GM23248 (cell line): ENCODE measurements around the gene RSRC1. TPM values are rescaled to one million over a fixed set of nuclear protein-coding genes. Genes with fewer than 3 reads are reported as not detected.
"Not testable (repeated sequence)": the region's sequence is repeated elsewhere in the genome, so short reads cannot be mapped to it uniquely, and the experiment has no call there.

Experiments used
- DNase-seq: peaks from one replicate; pipeline ENCODE4 v3.0.0-alpha.2; 2015
- H2AFZ ChIP-seq: fragments of 200-600 bp; sonication (generic); 2 replicates; pipeline ENCODE4 v1.6.1; 2016; ENCODE audit warnings: antibody characterized with exemption
- H3F3A ChIP-seq: fragments of 200-600 bp; sonication (generic); 2 replicates; pipeline ENCODE4 v1.6.1; 2016; ENCODE audit warnings: mild to moderate bottlenecking, antibody characterized with exemption, mixed run types; ENCODE audit not compliant: insufficient read depth
- H3K27ac ChIP-seq: fragments of 200-600 bp; sonication (generic); 2 replicates; pipeline ENCODE4 v1.5.1; 2016; ENCODE audit warnings: mild to moderate bottlenecking
- H3K27me3 ChIP-seq: fragments of 200-600 bp; sonication (generic); replicated peaks from 2 replicates; pipeline ENCODE4 v1.6.1; 2016; ENCODE audit warnings: mild to moderate bottlenecking; ENCODE audit not compliant: insufficient read depth
- H3K36me3 ChIP-seq: fragments of 200-600 bp; sonication (generic); 2 replicates; pipeline ENCODE4 v1.6.1; 2016; ENCODE audit warnings: low read depth, mild to moderate bottlenecking
- H3K4me1 ChIP-seq: fragments of 200-600 bp; sonication (generic); 2 replicates; pipeline ENCODE4 v1.6.1; 2016; ENCODE audit warnings: mild to moderate bottlenecking; ENCODE audit not compliant: insufficient read depth
- H3K4me2 ChIP-seq: fragments of 200-600 bp; sonication (generic); one replicate; pipeline ENCODE4 v1.6.1; 2016; ENCODE audit warnings: mild to moderate bottlenecking; ENCODE audit not compliant: unreplicated experiment
- H3K4me3 ChIP-seq: fragments of 200-600 bp; sonication (generic); 2 replicates; pipeline ENCODE4 v1.5.1; 2016; ENCODE audit warnings: mild to moderate bottlenecking
- H3K79me2 ChIP-seq: fragments of 200-600 bp; sonication (generic); 2 replicates; pipeline ENCODE4 v1.6.1; 2016; ENCODE audit warnings: mild to moderate bottlenecking; ENCODE audit not compliant: insufficient read depth
- H3K9ac ChIP-seq: fragments of 200-600 bp; sonication (generic); 2 replicates; pipeline ENCODE4 v1.6.1; 2016; ENCODE audit warnings: mild to moderate bottlenecking
- H3K9me2 ChIP-seq: fragments of 200-600 bp; sonication (generic); 2 replicates; pipeline ENCODE4 v1.6.1; 2016; ENCODE audit warnings: mixed run types, mild to moderate bottlenecking, moderate library complexity; ENCODE audit not compliant: insufficient read depth
- H3K9me3 ChIP-seq: fragments of 200-600 bp; sonication (generic); one replicate; pipeline ENCODE4 v1.6.1; 2017; ENCODE audit warnings: low read depth
- H4K20me1 ChIP-seq: fragments of 200-600 bp; sonication (generic); 2 replicates; pipeline ENCODE4 v1.6.0; 2016; ENCODE audit not compliant: insufficient read depth
- EZH2 ChIP-seq: fragments of 200-600 bp; sonication (generic); IDR thresholded peaks from 2 replicates; pipeline ENCODE4 v1.6.1; 2018; ENCODE audit warnings: antibody characterized with exemption, mild to moderate bottlenecking; ENCODE audit not compliant: insufficient read depth, poor library complexity, severe bottlenecking
- EZH2phosphoT487 ChIP-seq: fragments of 200-600 bp; sonication (generic); IDR thresholded peaks from 2 replicates; pipeline ENCODE4 v1.6.1; 2018; ENCODE audit warnings: antibody characterized with exemption, moderate library complexity, mild to moderate bottlenecking, low read depth; ENCODE audit not compliant: insufficient read depth
- WGBS, 2 experiments: methylation state at CpG; one replicate each; pipeline ENCODE4 v1.1.6; 2015 to 2017; ENCODE audit warnings: low lambda C conversion rate in 2 of 2, low coverage in 1 of 2; ENCODE audit errors: missing lambda C conversion rate in 2 of 2; 5-methylcytosine and 5-hydroxymethylcytosine counted together
- in situ Hi-C: fragments of 300-500 bp; cut with MboI; formaldehyde crosslinking; loops from 2 replicates; pipeline ENCODE4 v1.15.0; 2020
- polyA plus RNA-seq: library from polyadenylated mRNA; unstranded; fragments of >200 nt; fragmentation: Nextera tagmentation; extraction: Ambion mirVana; gene quantifications from 2 replicates; pipeline ENCODE4 v1.2.1, GENCODE V29; 2016
- total RNA-seq: library from RNA; depleted of rRNA; stranded (reverse); fragments of >200 nt; shearing (Covaris generic); gene quantifications from 2 replicates; pipeline ENCODE4 v1.2.3, GENCODE V29; 2014

RSRC1 gene
- total and polyA plus RNA-seq, 2 experiments from 2014 or later, result 28.5 to 34.6 TPM

- Histone ChIP-seq H3K4me2 (no peak overlapping the region), H3K9me3 (no peaks in the 10 kb centered on the region), H4K20me1 (no peaks in the 10 kb centered on the region), H3K9ac (no peak overlapping the region), H3K4me3 (no peak overlapping the region), H2AFZ (no peak overlapping the region), H3F3A (no peaks in the 10 kb centered on the region), H3K4me1 (no peaks in the 10 kb centered on the region), H3K36me3 (no peaks in the 10 kb centered on the region), H3K9me2 (no peaks in the 10 kb centered on the region), H3K27ac (no peak overlapping the region), H3K27me3 (no peaks in the 10 kb centered on the region), H3K79me2 (no peaks in the 10 kb centered on the region)
- TF ChIP-seq EZH2 (no peak), EZH2phosphoT487 (no peak)
- 97 to 100% methylated on average over 1 of the region's 1 CpG for WGBS, 2 experiments
- DNase-seq, result no peak
- in situ Hi-C loops, result no loop called here
These were observed 400.0 kb downstream of the RSRC1 start for GRCh38 chr3:158509891-158510290.

- H3K9ac ChIP-seq, H3K4me3 ChIP-seq, H3K4me2 ChIP-seq, H3K9me2 ChIP-seq, H4K20me1 ChIP-seq, H3K36me3 ChIP-seq, in situ Hi-C loops, H3K27ac ChIP-seq, DNase-seq, H3K9me3 ChIP-seq, H3F3A ChIP-seq, H3K27me3 ChIP-seq, H3K79me2 ChIP-seq, H2AFZ ChIP-seq: not testable (repeated sequence)
- H3K4me1 ChIP-seq, result peaks cover 11% of the 10 kb centered on the region
- 94 to 98% methylated on average over 22 of the region's 22 CpGs for WGBS, 2 experiments
These were observed 406.8 kb downstream of the RSRC1 start for GRCh38 chr3:158516729-158517128.

GRCh38 chr3:158519776-158520175, 409.9 kb downstream of the RSRC1 start:
- no peak overlapping the region for H3K9ac ChIP-seq
- 94 to 100% methylated on average over 1 of the region's 1 CpG for WGBS, 2 experiments
- H3K79me2 ChIP-seq, result no peaks in the 10 kb centered on the region
- in situ Hi-C loops, result loop anchor here (10.0 kb wide), 1 partner anchor 895 kb away; no protein-coding TSS in a partner anchor
- no peak overlapping the region for H3K27ac ChIP-seq
- H3F3A ChIP-seq, result no peaks in the 10 kb centered on the region; the same call in 1 of the 2 replicates
- no peak overlapping the region for H3K4me3 ChIP-seq
- H3K4me2 ChIP-seq, result no peak overlapping the region
- DNase-seq, result no peak
- H3K27me3 ChIP-seq, result no peaks in the 10 kb centered on the region
- H3K4me1 ChIP-seq, result peaks cover 23% of the 10 kb centered on the region
- TF ChIP-seq EZH2phosphoT487 (no peak), EZH2 (no peak)
- no peaks in the 10 kb centered on the region for H3K36me3 ChIP-seq
- no peaks in the 10 kb centered on the region for H4K20me1 ChIP-seq
- no peaks in the 10 kb centered on the region for H3K9me2 ChIP-seq
- H3K9me3 ChIP-seq, result no peaks in the 10 kb centered on the region
- no peak overlapping the region for H2AFZ ChIP-seq

- Histone ChIP-seq H3K4me1 (peaks cover 23% of the 10 kb centered on the region), H3K9me3 (no peaks in the 10 kb centered on the region), H3K9ac (no peak overlapping the region), H2AFZ (no peak overlapping the region), H3F3A (no peaks in the 10 kb centered on the region; the same call in 1 of the 2 replicates), H3K4me2 (no peak overlapping the region), H3K36me3 (no peaks in the 10 kb centered on the region), H3K27ac (no peak overlapping the region), H3K4me3 (no peak overlapping the region), H4K20me1 (no peaks in the 10 kb centered on the region), H3K79me2 (no peaks in the 10 kb centered on the region), H3K9me2 (no peaks in the 10 kb centered on the region), H3K27me3 (no peaks in the 10 kb centered on the region)
- in situ Hi-C loops, result loop anchor here (10.0 kb wide), 1 partner anchor 896 kb away; no protein-coding TSS in a partner anchor
- DNase-seq, result no peak
- TF ChIP-seq EZH2phosphoT487, result no peak
- no peak for TF ChIP-seq EZH2
These were observed 410.5 kb downstream of the RSRC1 start for GRCh38 chr3:158520433-158520832.
